GM12892 (cell line): Measurements from ENCODE around the gene PGA5.

Experiments used
- POLR2AphosphoS5 ChIP-seq: IDR thresholded peaks from 2 replicates; pipeline ENCODE4 v1.6.1; 2011; ENCODE audit warnings: low read depth, low read length, control low read depth
- TAF1 ChIP-seq: IDR thresholded peaks from 2 replicates; pipeline ENCODE4 v1.6.1; 2011; ENCODE audit warnings: low read depth, mild to moderate bottlenecking, control low read depth, low read length, borderline replicate concordance

DNA sequence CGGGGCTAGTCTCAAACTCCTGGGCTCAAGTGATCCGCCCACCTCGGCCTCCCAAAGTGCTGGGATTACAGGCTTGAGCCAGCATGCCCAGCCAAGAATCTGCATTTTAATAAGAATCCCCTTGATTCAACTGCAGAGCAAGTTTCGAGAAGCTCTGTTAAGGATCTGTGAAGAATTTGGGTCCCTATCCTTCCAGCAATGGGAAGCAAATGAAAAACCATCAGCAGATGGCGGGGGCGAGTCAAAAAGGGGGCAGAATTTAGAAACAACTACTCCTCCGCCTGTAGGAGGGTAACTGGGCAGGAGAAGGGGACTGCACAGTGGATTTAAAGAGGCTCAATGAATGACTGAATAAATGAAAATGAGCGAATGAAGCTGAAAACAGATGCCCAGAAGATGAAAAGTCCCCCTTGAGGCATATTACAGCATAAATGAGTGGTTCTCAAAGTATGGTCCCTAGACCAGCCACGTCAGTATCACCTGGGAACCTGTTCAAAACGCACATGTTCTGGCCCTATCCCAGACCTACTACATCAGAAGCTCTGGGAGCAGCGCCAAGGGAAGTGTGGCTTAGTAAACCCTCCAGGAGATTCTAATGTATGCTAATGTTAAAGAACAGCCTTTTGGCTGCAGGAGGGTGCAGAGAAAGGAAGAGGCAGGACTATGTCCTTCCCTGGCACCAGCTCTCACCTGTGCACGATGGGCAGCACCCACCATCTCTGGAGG lies 39.1 kb downstream of the PGA5 start:
- TF ChIP-seq POLR2AphosphoS5, result no peak
- TF ChIP-seq TAF1, result no peak
